Ureter (tissue), 1 donor: ENCODE measurements around the gene CLDN22. TPM values are rescaled to one million over a fixed set of nuclear protein-coding genes. Genes with fewer than 3 reads are reported as not detected.
"Not testable (repeated sequence)": the region's sequence is repeated elsewhere in the genome, so short reads cannot be mapped to it uniquely, and the experiment has no call there.

Source experiments
- DNase-seq: peaks from one replicate; pipeline ENCODE4 v3.0.0-alpha.2; 2020; ENCODE audit warnings: low spot score
- total RNA-seq: library from RNA; stranded (reverse); gene quantifications from one replicate; pipeline ENCODE4 v1.2.4, GENCODE V29; 2023
- donor health status: DM: yes; HTN: yes; CAD: no.

Gene CLDN22
- total RNA-seq, 1 donor from 2014 or later: not detected

GRCh38 chr4:183347146-183347545 lies 27.1 kb upstream of the CLDN22 start:
- DNase-seq: no peak

GRCh38 chr4:183345261-183345660 lies 25.2 kb upstream of the CLDN22 start:
- no peak for DNase-seq

GRCh38 chr4:183344523-183345255 lies 24.6 kb upstream of the CLDN22 start:
- DNase-seq: no peak

- no peak for DNase-seq
Measured at GRCh38 chr4:183343730-183344129, 23.7 kb upstream of the CLDN22 start.

GRCh38 chr4:183342541-183343533 lies 22.8 kb upstream of the CLDN22 start:
- no peak for DNase-seq

GRCh38 chr4:183337833-183338232 lies 17.8 kb upstream of the CLDN22 start:
- DNase-seq: no peak

- no peak for DNase-seq
Measured at GRCh38 chr4:183337349-183337748, 17.3 kb upstream of the CLDN22 start.

GRCh38 chr4:183335369-183335940 lies 15.4 kb upstream of the CLDN22 start:
- DNase-seq: no peak

- no peak for DNase-seq
Measured at GRCh38 chr4:183333983-183334382, 13.9 kb upstream of the CLDN22 start.

- DNase-seq: no peak
Measured at GRCh38 chr4:183333202-183333601, 13.1 kb upstream of the CLDN22 start.

GRCh38 chr4:183332447-183332846 lies 12.4 kb upstream of the CLDN22 start:
- no peak for DNase-seq

GRCh38 chr4:183330841-183331240 lies 10.8 kb upstream of the CLDN22 start:
- DNase-seq: no peak

- no peak for DNase-seq
Measured at GRCh38 chr4:183329954-183330742, 10.1 kb upstream of the CLDN22 start.

GRCh38 chr4:183329244-183329643 lies 9.2 kb upstream of the CLDN22 start:
- no peak for DNase-seq

GRCh38 chr4:183328832-183329231 lies 8.8 kb upstream of the CLDN22 start:
- DNase-seq: no peak

GRCh38 chr4:183327827-183328226 lies 7.8 kb upstream of the CLDN22 start:
- DNase-seq: no peak

- no peak for DNase-seq
Measured at GRCh38 chr4:183326853-183327252, 6.8 kb upstream of the CLDN22 start.

- DNase-seq: not testable (repeated sequence)
Measured at GRCh38 chr4:183326387-183326786, 6.3 kb upstream of the CLDN22 start.

- no peak for DNase-seq
Measured at GRCh38 chr4:183324619-183325018, 4.5 kb upstream of the CLDN22 start.

GRCh38 chr4:183324056-183324455 lies 4.0 kb upstream of the CLDN22 start:
- DNase-seq: not testable (repeated sequence)

- no peak for DNase-seq
Measured at GRCh38 chr4:183323295-183323694, 3.2 kb upstream of the CLDN22 start.

GRCh38 chr4:183322326-183322725 lies 2.2 kb upstream of the CLDN22 start, which contains the start of gene CLDN24:
TSS of gene CLDN24 (minus strand) at chr4:183322426. CDS start at chr4:183322426, 0 bp downstream.
- DNase-seq: no peak
